Left colon (tissue), 2 donors: ENCODE measurements around the gene TMED9. TPM values are rescaled to one million over a fixed set of nuclear protein-coding genes. Genes with fewer than 3 reads are reported as not detected.
A peak's percentile ranks its signal among the peaks of the same experiment; 100 is the strongest.
"Not testable (repeated sequence)": the region's sequence is repeated elsewhere in the genome, so short reads cannot be mapped to it uniquely, and the experiment has no call there.

Experiments
- ATAC-seq: fragments of 200-7000 bp; cut with Tn5 transposase; one replicate; pipeline ENCODE4 v1.9.1; 2020; ENCODE audit warnings: mild to moderate bottlenecking, moderate library complexity
- DNase-seq, 2 donors: peaks; one replicate each; pipeline ENCODE4 v3.0.0-alpha.2; 2020
- intact Hi-C, 2 donors: fragments of 100-400 bp; cut with DNase I in 1 of 2; cut with micrococcal nuclease in 1 of 2; formaldehyde crosslinking; loops; one replicate each; pipeline versions ENCODE4 v1.11.2 to v1.14.0; 2022; cut with DNase I, micrococcal nuclease
- long read RNA-seq: library from polyadenylated mRNA; unstranded; transcript quantifications from one replicate; pipeline ENCODE4 v2.0.0, GENCODE V29; 2021
- total RNA-seq, 2 donors: library from RNA; stranded (reverse); fragmentation: NEBNext Ultra II Directional; extraction: Animal tissue kit (Norgen Biotek cat#: 25700); gene quantifications; one replicate each; pipeline ENCODE4 v1.2.1, GENCODE V29; 2021
- donor health status: DM: no; HTN: no; CAD: no.
- donor health status: DM: yes; HTN: yes; CAD: no.

TMED9 gene
- 100 to 1,000 TPM; 160 to 204 TPM for total RNA-seq
- long read RNA-seq, transcript TMED9-206 (4 exons, 772 nt) = minor isoform, 5 of 417 reads
- long read RNA-seq, transcript TMED9-205 (3 exons, 821 nt) = minor isoform, 6 of 417 reads
- long read RNA-seq, transcript TMED9-201 (5 exons, 1,473 nt) = major isoform, 392 of 417 reads
- long read RNA-seq, partial matches to known transcripts = 2 of 417 reads
- long read RNA-seq, other reads (novel, unspliced or antisense) = 12 of 417 reads

GRCh38 chr5:177592010-177592834, at the start of gene TMED9:
Gene TMED9 (plus strand): TSS chr5:177592203. CDS start chr5:177592215, 12 bp downstream.
- intact Hi-C loops = no loop called here
- ATAC-seq = peak; percentile 98
- DNase-seq = peak; percentile 86 to 91

GRCh38 chr5:177542816-177543465, 49.1 kb upstream of the TMED9 start:
- no peak for DNase-seq
- intact Hi-C loops = no loop called here
- no peak for ATAC-seq

GRCh38 chr5:177545487-177546257, 46.3 kb upstream of the TMED9 start:
- no peak for ATAC-seq
- intact Hi-C loops = no loop called here
- DNase-seq = peak in 1 of 2 donors; percentile 46

GRCh38 chr5:177546258-177546741, 45.7 kb upstream of the TMED9 start:
- DNase-seq (peak in 1 of 2 donors; percentile 43), ATAC-seq (peak; percentile 21)
- intact Hi-C loops = no loop called here

- DNase-seq (no peak), ATAC-seq (no peak)
- intact Hi-C loops = no loop called here
Observed at GRCh38 chr5:177547736-177548135, 44.3 kb upstream of the TMED9 start.

GRCh38 chr5:177548495-177548894, 43.5 kb upstream of the TMED9 start:
- intact Hi-C loops = no loop called here
- no peak for ATAC-seq

GRCh38 chr5:177550122-177550521, 41.9 kb upstream of the TMED9 start:
- no peak for DNase-seq
- no peak for ATAC-seq
- intact Hi-C loops = no loop called here

More at GRCh38 chr5:177548495-177548894, 43.5 kb upstream of the TMED9 start:
- no peak for DNase-seq

- intact Hi-C loops = no loop called here
- no peak for ATAC-seq
- peak in 1 of 2 donors; percentile 18 for DNase-seq
Observed at GRCh38 chr5:177552839-177553455, 39.1 kb upstream of the TMED9 start.

- peak; percentile 60 for ATAC-seq
- intact Hi-C loops = no loop called here
Observed at GRCh38 chr5:177553671-177554429, 38.2 kb upstream of the TMED9 start.

GRCh38 chr5:177554474-177555111, 37.4 kb upstream of the TMED9 start, which contains the start of gene FAM193B:
Gene FAM193B (minus strand): TSS chr5:177554563. CDS start chr5:177554458, 105 bp downstream.
- ATAC-seq = peak; percentile 94
- intact Hi-C loops = no loop called here
- DNase-seq = peak; percentile 95 to 97

More at GRCh38 chr5:177553671-177554429, 38.2 kb upstream of the TMED9 start:
- DNase-seq = peak; percentile 37 to 70

GRCh38 chr5:177555228-177555627, 36.8 kb upstream of the TMED9 start:
- intact Hi-C loops = no loop called here
- ATAC-seq (no peak), DNase-seq (no peak)

- DNase-seq = no peak
- no peak for ATAC-seq
- intact Hi-C loops = no loop called here
Observed at GRCh38 chr5:177555665-177556064, 36.3 kb upstream of the TMED9 start.

- intact Hi-C loops = no loop called here
- DNase-seq (peak; percentile 19 to 42), ATAC-seq (peak; percentile 55)
Observed at GRCh38 chr5:177557041-177557647, 34.9 kb upstream of the TMED9 start.

- DNase-seq = no peak
- ATAC-seq = no peak
- intact Hi-C loops = no loop called here
Observed at GRCh38 chr5:177557796-177558195, 34.2 kb upstream of the TMED9 start.

- intact Hi-C loops, ATAC-seq, DNase-seq: not testable (repeated sequence)
Observed at GRCh38 chr5:177559446-177559941, 32.5 kb upstream of the TMED9 start.

GRCh38 chr5:177565046-177565445, 27.0 kb upstream of the TMED9 start:
- intact Hi-C loops = no loop called here
- ATAC-seq (no peak), DNase-seq (no peak)
